Measurements from ENCODE around the gene PCGF3.
"Not testable (repeated sequence)": the region's sequence is repeated elsewhere in the genome, so short reads cannot be mapped to it uniquely, and the experiment has no call there.

The PCGF3 gene

GRCh38 chr4:668219-668618, 37.4 kb upstream of the PCGF3 start:
- not testable (repeated sequence) for DNase-seq

GRCh38 chr4:669806-670559, 35.6 kb upstream of the PCGF3 start:
- not testable (repeated sequence) for DNase-seq

- DNase-seq: no peak
These were observed 33.9 kb upstream of the PCGF3 start for GRCh38 chr4:671769-672168.

- DNase-seq: peak in 1 of 14 donors; percentile 46
These were observed 32.1 kb upstream of the PCGF3 start for GRCh38 chr4:673349-674091.

- DNase-seq: peak; percentile 66 to 98 (median 92)
These were observed 31.2 kb upstream of the PCGF3 start, which contains the start of the genes ATP5ME and MYL5 for GRCh38 chr4:674172-675035. Gene ATP5ME (minus strand): TSS chr4:674276. CDS start chr4:674247, 29 bp downstream. Gene MYL5 (plus strand): TSS chr4:674542. CDS start chr4:678027, 3,485 bp downstream.

- peak in 2 of 14 donors; percentile 56 to 61 for DNase-seq
These were observed 30.4 kb upstream of the PCGF3 start for GRCh38 chr4:675036-675882.

GRCh38 chr4:675980-676870, 29.4 kb upstream of the PCGF3 start:
- no peak for DNase-seq

- no peak for DNase-seq
These were observed 28.8 kb upstream of the PCGF3 start for GRCh38 chr4:676871-677235.

GRCh38 chr4:677431-678293, 28.0 kb upstream of the PCGF3 start:
- no peak for DNase-seq

GRCh38 chr4:678331-679103, 27.1 kb upstream of the PCGF3 start:
- no peak for DNase-seq

- DNase-seq: no peak
These were observed 26.5 kb upstream of the PCGF3 start for GRCh38 chr4:679104-679481.

- DNase-seq: no peak
These were observed 26.0 kb upstream of the PCGF3 start for GRCh38 chr4:679629-680028.

- DNase-seq: no peak
These were observed 25.5 kb upstream of the PCGF3 start for GRCh38 chr4:680091-680490.

GRCh38 chr4:680551-680927, 25.1 kb upstream of the PCGF3 start:
- no peak for DNase-seq

- DNase-seq: peak in 4 of 14 donors; percentile 19 to 40 (median 32)
These were observed 24.5 kb upstream of the PCGF3 start for GRCh38 chr4:680928-681645.

- DNase-seq: no peak
These were observed 23.7 kb upstream of the PCGF3 start for GRCh38 chr4:681736-682451.

- no peak for DNase-seq
These were observed 23.0 kb upstream of the PCGF3 start for GRCh38 chr4:682490-683172.

All from C1 segment of cervical spinal cord (tissue), 14 donors.